ENCODE data around the gene YPEL4.

The YPEL4 gene

GRCh38 chr11:57630171-57630570 is 19.5 kb downstream of the YPEL4 start:
- DNase-seq, result no peak

- DNase-seq, result no peak
Measured at GRCh38 chr11:57626895-57627294, 22.8 kb downstream of the YPEL4 start.

- no peak for DNase-seq
Measured at GRCh38 chr11:57624864-57625263, 24.8 kb downstream of the YPEL4 start.

GRCh38 chr11:57622263-57622662 is 27.4 kb downstream of the YPEL4 start:
- DNase-seq, result no peak

- no peak for DNase-seq
Measured at GRCh38 chr11:57620467-57620866, 29.2 kb downstream of the YPEL4 start.

- DNase-seq, result no peak
Measured at GRCh38 chr11:57619331-57619730, 30.4 kb downstream of the YPEL4 start.

GRCh38 chr11:57618438-57618837 is 31.3 kb downstream of the YPEL4 start:
- no peak for DNase-seq

- no peak for DNase-seq
Measured at GRCh38 chr11:57616595-57616994, 33.1 kb downstream of the YPEL4 start.

- DNase-seq, result no peak
Measured at GRCh38 chr11:57615308-57615707, 34.4 kb downstream of the YPEL4 start.

GRCh38 chr11:57614234-57614772 is 35.4 kb downstream of the YPEL4 start:
- no peak for DNase-seq

- no peak for DNase-seq
Measured at GRCh38 chr11:57610170-57610569, 39.5 kb downstream of the YPEL4 start.

GRCh38 chr11:57605028-57605420 is 44.7 kb downstream of the YPEL4 start:
- DNase-seq, result no peak

- no peak for DNase-seq
Measured at GRCh38 chr11:57604296-57605027, 45.2 kb downstream of the YPEL4 start.

- DNase-seq, result no peak
Measured at GRCh38 chr11:57601297-57601696, 48.4 kb downstream of the YPEL4 start.

- no peak for DNase-seq
Measured at GRCh38 chr11:57599381-57599780, 50.3 kb downstream of the YPEL4 start.

GRCh38 chr11:57598831-57599155 is 50.9 kb downstream of the YPEL4 start:
- DNase-seq, result no peak

- peak in 1 of 2 donors; percentile 44 for DNase-seq
Measured at GRCh38 chr11:57597916-57598830, 51.5 kb downstream of the YPEL4 start.

- no peak for DNase-seq
Measured at GRCh38 chr11:57597461-57597915, 52.2 kb downstream of the YPEL4 start, which contains the start of gene SERPING1. SERPING1 (plus strand) TSS chr11:57597685; CDS start chr11:57598271, 586 bp downstream.

GRCh38 chr11:57596266-57596885 is 53.3 kb downstream of the YPEL4 start:
- no peak for DNase-seq
